Stimulated activated CD8-positive, alpha-beta memory T cell treated with anti-CD3 and anti-CD28 coated beads, Interleukin-2, amount 100 ng/mL, for 48 hours (primary cell): Measurements from ENCODE around the gene MBNL2.

Experiments used
- DNase-seq, 2 donors: peaks; one replicate each; pipeline ENCODE4 v3.0.0-alpha.2; 2020; ENCODE audit warnings: low read depth in 2 of 2

MBNL2 gene

GRCh38 chr13:97381189-97381588, 159.1 kb downstream of the MBNL2 start:
- no peak for DNase-seq

DNA sequence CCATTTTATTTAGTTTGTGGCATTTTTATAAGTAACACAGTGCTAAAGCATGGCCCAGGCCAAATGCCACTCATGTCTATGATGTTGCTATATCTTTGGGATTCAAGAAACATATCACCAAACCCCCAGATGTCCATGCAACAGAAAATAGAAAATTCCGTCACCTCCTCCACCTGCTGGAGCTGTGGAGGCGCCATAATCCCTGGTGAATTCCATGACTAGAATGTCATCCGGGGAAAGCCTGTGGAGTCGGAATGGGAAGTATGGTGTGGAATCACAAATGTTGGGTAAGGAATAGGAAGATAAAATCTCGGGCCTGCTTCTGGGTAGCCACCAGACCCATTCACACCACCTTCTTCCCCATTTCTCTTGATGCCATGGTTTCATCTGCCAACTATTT, 160.1 kb downstream of the MBNL2 start:
- DNase-seq = no peak

- no peak for DNase-seq
Observed at GRCh38 chr13:97384371-97384770, 162.2 kb downstream of the MBNL2 start.

DNA sequence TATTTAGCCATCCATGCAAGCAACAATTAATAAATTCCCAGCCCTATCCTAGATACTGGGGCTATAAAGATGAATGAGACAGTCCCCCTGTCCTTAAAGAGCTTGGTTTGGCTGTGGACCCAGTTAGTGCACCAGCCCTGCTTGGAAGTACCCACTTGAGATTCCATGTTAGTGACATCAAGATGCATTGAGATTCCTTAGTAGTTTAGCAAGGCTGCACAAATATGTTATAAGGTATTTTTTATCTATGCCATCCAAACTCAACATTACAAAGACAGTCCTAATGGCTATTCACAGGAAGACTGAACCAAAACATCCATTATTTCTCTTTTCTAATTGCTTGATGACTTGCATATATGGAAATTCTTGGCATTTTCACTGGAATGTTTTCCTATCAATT, 163.0 kb downstream of the MBNL2 start:
- no peak for DNase-seq

DNA sequence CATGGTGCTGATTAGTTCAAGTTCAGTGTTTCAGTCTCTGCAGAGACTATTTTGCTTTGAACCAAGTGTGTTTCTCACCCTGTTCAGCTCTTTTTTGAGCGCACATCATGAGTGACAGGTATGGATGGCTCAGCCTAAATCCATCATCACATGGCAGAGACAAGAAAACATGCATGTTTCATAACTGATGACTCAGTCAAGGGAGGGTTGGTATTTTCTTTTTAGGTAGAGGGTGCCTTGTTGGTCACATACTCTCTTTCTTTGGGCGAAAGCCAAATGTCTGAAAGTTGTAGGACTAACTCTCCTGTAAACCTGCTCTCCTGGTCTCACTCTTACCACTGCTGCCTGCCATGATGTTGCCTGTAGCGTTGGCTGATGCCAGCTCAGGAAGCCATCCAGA, 163.7 kb downstream of the MBNL2 start:
- DNase-seq = no peak

- peak; percentile 1 to 5 for DNase-seq
Observed at GRCh38 chr13:97386801-97387484, 164.8 kb downstream of the MBNL2 start.

DNA sequence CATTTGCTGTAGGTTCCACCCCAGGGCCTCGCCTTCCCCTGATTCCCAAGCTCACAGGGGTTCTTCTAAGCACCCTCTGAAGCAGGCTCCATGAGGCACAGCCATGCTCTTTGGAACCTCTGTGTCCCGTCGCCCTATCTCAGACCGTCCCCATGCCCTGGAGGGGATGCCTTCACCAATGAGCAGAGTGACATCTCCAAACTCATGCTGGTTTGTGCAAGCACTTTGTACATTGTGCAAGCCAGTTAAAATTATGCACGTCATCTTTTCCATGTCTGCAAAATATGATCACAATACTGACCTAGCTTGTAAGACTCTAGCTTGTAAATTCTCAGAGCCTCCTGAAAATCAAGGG, 165.3 kb downstream of the MBNL2 start:
- no peak for DNase-seq

GRCh38 chr13:97387890-97388289, 165.8 kb downstream of the MBNL2 start:
- no peak for DNase-seq

DNA sequence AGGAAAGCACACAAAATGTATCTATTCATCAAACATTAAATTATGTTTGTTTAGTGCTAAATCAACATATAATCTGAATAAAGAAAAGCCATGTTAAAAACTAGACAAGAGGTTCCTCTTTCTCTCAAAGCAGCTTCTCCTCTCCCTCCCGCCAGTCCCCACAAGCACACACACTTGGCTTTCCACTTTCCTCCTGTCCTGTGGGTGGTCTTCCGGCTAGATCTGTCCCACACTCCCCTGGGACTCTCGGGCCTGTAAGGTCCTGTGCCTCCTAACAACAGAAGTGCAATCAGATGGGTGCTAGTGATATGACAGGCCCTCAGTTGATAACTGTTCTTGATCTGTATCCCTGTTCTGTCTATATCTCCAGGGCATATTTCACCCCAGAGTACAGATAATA, 166.2 kb downstream of the MBNL2 start:
- DNase-seq = no peak

DNA sequence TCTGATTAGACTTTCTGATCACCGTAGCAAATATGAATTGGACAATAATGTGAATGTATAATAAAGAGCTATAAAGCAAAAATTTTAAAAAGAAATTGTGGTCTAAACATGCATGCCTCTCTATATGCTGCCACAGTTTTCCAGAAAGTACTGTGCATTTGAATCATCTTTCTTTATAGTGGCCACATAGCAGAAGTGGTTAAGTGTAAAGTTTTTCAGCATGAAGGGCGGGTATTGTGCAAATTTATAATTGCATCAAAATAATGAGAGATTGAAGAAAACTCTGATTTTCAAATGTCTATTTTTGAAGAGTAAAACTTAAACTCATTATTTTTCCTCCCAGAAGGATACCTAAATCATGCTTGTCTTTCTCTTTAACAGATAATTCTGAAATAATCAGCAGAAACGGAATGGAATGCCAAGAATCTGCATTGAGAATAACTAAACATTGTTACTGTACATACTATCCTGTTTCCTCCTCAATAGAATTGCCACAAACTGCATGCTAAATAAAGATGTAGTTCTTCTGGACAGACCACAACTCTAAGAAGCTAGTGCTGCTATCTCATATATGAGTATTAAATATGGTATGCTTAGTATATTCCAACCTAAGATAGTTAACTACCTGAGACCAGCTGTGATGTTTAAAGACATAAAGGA, 168.9 kb downstream of the MBNL2 start:
- DNase-seq = no peak

DNA sequence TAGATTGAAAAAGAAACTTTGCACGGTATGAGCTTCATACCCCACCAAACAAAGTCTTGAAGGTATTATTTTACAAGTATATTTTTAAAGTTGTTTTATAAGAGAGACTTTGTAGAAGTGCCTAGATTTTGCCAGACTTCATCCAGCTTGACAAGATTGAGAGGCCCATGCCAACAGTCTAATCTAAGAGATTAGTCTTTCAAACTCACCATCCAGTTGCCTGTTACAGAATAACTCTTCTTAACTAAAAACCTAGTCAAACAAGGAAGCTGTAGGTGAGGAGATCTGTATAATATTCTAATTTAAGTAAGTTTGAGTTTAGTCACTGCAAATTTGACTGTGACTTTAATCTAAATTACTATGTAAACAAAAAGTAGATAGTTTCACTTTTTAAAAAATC, 169.9 kb downstream of the MBNL2 start:
- no peak for DNase-seq

DNA sequence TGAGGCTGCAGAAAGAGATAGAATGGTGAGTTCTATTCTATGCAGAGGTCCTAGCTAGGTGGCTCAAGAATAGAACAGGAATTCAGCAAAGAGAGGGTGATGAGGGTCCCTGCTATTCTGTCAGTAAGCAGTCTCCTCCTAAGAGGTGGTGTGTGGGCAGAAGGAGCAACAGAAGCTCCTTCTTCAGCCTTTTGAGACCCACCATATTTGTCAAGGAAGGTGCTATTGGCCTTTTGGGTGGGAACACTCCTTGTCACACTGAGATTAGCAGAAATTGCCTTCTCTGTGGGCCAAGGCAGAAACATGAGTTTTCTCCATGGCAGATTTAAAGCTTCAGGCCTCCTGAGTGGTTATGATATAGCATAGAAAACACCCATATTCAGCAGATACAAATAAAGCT, 172.4 kb downstream of the MBNL2 start:
- DNase-seq = no peak

DNA sequence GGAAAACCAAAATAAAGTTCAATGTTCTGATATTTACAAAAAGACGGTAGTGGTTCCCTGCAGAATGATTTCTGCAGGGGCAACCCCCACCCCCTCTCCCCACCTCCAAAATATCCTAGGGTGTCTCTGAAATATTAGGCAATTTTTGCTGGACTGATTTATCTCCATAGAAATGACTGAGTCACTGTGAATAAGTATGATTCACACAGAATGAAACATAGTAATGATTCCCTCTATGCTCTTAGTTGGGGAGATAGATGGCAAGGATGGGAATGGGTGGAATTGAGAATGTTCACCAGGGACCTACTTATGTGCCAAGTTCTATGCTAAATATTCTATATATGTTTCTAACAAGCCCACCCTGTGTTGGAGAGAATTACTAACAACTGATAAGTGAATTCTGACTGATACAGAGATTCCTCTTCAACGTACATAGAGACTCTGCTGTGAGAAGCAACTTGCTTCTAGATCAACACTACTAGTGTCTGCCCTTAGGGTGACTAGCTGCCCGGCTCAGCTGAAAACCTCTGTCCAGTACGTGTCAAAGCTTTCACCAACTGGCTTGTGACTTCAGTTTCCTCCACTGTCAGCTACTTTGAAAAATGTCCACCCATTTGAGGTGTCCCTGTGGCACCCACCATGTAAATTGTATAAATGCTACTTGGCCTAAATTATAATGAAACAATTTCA, 173.5 kb downstream of the MBNL2 start:
- DNase-seq = no peak

DNA sequence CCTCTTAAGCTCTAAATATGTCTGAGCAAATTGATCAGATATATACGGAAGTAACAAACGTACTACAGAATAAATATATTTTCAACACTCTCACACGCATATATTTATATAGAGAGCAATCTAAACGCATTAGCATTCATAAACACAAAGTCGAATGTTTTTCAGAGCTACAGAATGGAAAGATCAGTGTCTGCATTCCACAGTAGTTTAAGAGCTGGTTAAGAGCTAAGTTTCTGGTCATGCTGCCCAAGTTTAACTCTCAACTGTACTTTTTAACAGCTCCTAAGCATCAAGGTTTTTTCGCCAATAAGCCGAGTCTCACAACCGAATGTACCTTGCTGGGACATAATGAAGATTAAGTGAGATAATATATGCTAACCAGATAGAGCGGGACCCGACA, 175.1 kb downstream of the MBNL2 start:
- no peak for DNase-seq

DNA sequence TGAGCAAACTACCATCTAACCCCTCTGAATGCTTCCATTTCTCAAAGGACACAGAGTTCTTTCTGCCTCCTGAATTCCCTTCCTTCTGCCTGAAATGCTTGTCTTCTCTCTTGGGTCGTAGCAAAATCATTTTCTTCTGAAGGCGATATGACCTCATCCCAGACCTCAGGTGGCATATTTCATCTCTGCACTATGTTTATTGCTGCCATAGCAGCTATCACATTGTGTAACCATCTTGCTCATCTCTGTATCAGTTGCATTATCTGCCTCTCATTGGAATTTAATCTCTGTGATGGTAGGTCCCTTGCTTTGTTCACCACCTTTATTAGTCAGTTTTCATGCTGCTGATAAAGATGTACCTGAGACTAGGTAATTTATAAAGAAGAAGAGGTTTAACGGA, 179.3 kb downstream of the MBNL2 start:
- DNase-seq = no peak

DNA sequence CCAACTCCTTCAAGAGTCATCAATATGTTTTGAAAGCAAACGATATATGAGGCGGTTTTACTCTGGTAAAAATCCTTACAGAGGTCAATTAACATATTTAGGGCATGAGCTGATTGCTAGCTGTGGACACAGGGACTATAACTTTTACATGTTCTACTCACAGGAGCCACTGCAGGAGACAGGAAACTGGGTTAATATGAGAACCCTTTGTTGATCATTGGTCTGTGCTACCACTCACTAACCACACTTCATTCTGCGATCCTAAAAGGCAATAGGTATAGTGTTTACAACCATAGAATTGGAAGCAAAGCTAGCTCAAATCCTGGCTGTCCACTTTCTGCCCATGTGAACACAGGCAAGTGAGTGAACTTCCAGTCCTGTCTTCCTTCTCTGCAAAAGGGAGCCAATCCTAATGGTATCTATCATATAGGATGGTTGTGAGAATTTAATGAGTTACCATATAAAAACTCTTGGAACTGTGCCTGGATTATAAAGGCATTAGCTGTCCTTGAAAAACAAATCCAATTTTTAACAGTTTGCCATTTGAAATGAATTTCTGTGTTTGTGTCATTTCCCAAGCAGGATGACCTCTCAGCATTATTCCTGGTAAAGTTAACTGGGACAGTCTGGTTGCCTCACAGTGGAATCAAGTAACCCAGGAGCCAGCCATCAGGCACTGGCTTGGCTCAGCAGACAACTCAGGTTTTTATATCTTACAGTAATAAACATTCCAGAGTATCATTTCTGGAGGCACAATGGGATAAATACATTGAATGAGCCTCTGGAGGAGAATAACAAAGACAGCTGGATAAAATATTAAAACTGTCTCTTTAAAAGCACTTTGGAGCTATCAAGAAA, 182.0 kb downstream of the MBNL2 start:
- no peak for DNase-seq

- no peak for DNase-seq
Observed at GRCh38 chr13:97407540-97407939, 185.4 kb downstream of the MBNL2 start.

DNA sequence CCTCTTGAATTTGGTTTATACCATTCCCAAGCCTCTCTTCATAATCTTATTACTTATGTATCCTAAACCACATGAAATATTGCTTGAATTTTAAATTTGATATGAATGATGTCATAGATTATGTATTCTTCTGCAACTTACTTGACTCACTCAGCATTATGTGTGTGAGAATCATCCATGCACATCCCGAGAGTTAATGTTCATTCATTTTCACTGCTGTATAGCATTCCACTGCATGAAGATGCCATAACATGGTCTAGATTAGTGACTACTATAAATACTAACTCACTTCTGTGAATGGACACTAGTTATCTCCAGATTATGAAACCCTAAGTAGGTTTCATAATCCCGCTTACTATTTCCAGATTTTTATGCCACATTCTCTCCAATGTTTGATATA, 186.8 kb downstream of the MBNL2 start:
- DNase-seq = no peak

DNA sequence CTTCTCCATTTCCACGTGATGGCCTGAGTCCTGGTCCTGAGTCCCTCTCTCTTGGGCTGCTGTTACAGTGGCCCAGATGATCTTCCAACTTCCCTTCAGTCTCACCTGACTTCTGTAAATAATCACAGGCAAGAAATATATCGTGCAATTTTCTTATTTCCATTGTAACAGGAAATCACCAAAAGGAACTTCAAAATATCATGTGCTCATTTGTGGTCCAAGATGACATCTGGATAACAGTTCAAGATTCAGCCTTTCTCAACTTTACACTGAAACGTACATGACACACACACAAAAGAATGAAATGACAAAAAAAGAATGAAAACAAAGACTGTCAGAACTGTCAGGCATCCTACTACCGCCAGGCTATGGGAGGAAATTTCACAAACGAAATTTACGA, 189.9 kb downstream of the MBNL2 start:
- DNase-seq = no peak

- DNase-seq = no peak
Observed at GRCh38 chr13:97413694-97414093, 191.6 kb downstream of the MBNL2 start.

DNA sequence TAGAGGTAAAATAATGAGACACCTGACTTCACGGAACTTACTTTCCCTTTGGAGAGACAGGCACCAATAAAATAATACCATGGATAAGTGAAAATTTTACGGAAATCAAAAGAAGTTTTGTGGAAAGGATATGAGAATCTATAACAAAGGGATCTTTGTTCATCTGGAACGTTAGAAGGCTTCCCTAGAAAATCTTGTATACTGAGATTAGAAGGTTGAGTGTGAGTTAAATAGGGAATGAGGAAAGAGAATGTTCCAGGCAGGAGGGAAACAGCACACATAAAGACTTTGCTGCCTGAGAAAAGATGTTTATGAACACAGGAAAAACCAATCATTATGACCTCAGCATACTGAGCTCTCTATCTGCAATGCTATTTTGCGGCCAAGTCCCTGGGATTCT, 192.3 kb downstream of the MBNL2 start:
- no peak for DNase-seq

- no peak for DNase-seq
Observed at GRCh38 chr13:97417698-97418097, 195.6 kb downstream of the MBNL2 start.
